Panc1 (cell line): Measurements from ENCODE around the gene RALGAPB. TPM values are rescaled to one million over a fixed set of nuclear protein-coding genes. Genes with fewer than 3 reads are reported as not detected.

Source experiments
- ATAC-seq: fragments of 200-7000 bp; cut with Tn5 transposase; 2 replicates; pipeline ENCODE4 v1.9.1; 2020; ENCODE audit warnings: mild to moderate bottlenecking, moderate library complexity
- BruUV-seq: library from RNA; stranded (reverse); fragments of 400-500 nt; replicated peaks from 2 replicates; lab custom pipeline; 2021; lab: Mats Ljungman, UMichigan
- CTCF ChIA-PET: fragments of 300-600 bp; sonication (Branson Sonifier 250); formaldehyde crosslinking; loops from one replicate; lab custom pipeline; 2022; ENCODE audit warnings: antibody characterized with exemption; lab: Charles Lee
- POLR2A ChIA-PET: fragments of 300-600 bp; sonication (Branson Sonifier 250); formaldehyde crosslinking; loops from one replicate; lab custom pipeline; 2022; ENCODE audit warnings: antibody characterized with exemption; lab: Charles Lee
- DNase-seq: peaks from one replicate; pipeline ENCODE4 v3.0.0-alpha.2; 2010; ENCODE audit warnings: low read depth, low spot score
- H3K27ac ChIP-seq: 2 replicates; pipeline ENCODE4 v1.5.1; 2011; ENCODE audit warnings: mild to moderate bottlenecking, low read length, inconsistent platforms
- H3K27me3 ChIP-seq: fragments of 200-500 bp; sonication (Bioruptor generic); 2 replicates; pipeline ENCODE4 v1.6.0; 2014; ENCODE audit warnings: low read length, inconsistent platforms; ENCODE audit not compliant: control insufficient read depth, insufficient read depth
- H3K36me3 ChIP-seq: fragments of 200-500 bp; sonication (Bioruptor generic); 2 replicates; pipeline ENCODE4 v1.5.1; 2014; ENCODE audit warnings: inconsistent platforms, mild to moderate bottlenecking, low read length, moderate library complexity; ENCODE audit not compliant: control insufficient read depth, insufficient read depth
- H3K4me1 ChIP-seq: 2 replicates; pipeline ENCODE4 v1.5.1; 2011; ENCODE audit warnings: inconsistent platforms, mild to moderate bottlenecking, low read length, moderate library complexity; ENCODE audit not compliant: control insufficient read depth, insufficient read depth
- H3K4me3 ChIP-seq, 2 experiments: 2 replicates each; pipeline ENCODE4 v1.5.1; 2011 to 2012; ENCODE audit warnings: low read depth in 2 of 2, low read length in 2 of 2, mild to moderate bottlenecking in 2 of 2, inconsistent platforms in 1 of 2, moderate library complexity in 1 of 2
- H3K9me3 ChIP-seq: fragments of 200-500 bp; sonication (Bioruptor generic); 2 replicates; pipeline ENCODE4 v1.5.1; 2014; ENCODE audit warnings: low read depth, mild to moderate bottlenecking, inconsistent platforms, low read length, moderate library complexity; ENCODE audit not compliant: control insufficient read depth, insufficient read depth
- CTCF ChIP-seq: fragments of 450-650 bp; IDR thresholded peaks from 2 replicates; pipeline ENCODE4 v1.5.1; 2017; ENCODE audit warnings: mild to moderate bottlenecking
- POLR2AphosphoS5 ChIP-seq: IDR thresholded peaks from 2 replicates; pipeline ENCODE4 v1.6.1; 2012; ENCODE audit warnings: mild to moderate bottlenecking, low read depth, low read length, moderate library complexity
- SIN3A ChIP-seq: IDR thresholded peaks from 2 replicates; pipeline ENCODE4 v1.6.1; 2012; ENCODE audit warnings: low read depth, mild to moderate bottlenecking, low read length, moderate library complexity, borderline replicate concordance; ENCODE audit not compliant: insufficient read depth
- TCF7L2 ChIP-seq: IDR thresholded peaks from 2 replicates; pipeline ENCODE4 v1.6.1; 2011; ENCODE audit warnings: mild to moderate bottlenecking, low read depth, low read length, inconsistent platforms
- in situ Hi-C: cut with HindIII; loops from 2 replicates; pipeline ENCODE4 v1.10.0; 2016; ENCODE audit warnings: low sequenced_read_pairs, low pct_unique_long_range_greater_than_20kb
- intact Hi-C: fragments of 100-400 bp; cut with micrococcal nuclease; formaldehyde crosslinking; loops from one replicate; pipeline ENCODE4 v1.10.0; 2022; ENCODE audit not compliant: unreplicated experiment
- total RNA-seq: library from RNA; stranded (reverse); gene quantifications from one replicate; pipeline ENCODE4 v1.2.1, GENCODE V29; 2021; ENCODE audit not compliant: unreplicated experiment
- TF ChIP-seq, protein P1 (sequence below), 2 experiments: IDR thresholded peaks; 2 replicates each; pipeline ENCODE4 v1.6.1; 2011 to 2012; ENCODE audit warnings: low read depth in 2 of 2, control low read depth in 1 of 2, low read length in 1 of 2, mild to moderate bottlenecking in 1 of 2, moderate library complexity in 1 of 2; ENCODE audit not compliant: insufficient read depth in 1 of 2

Gene RALGAPB
- total RNA-seq, 1 experiment from 2014 or later, result 33.1 TPM

DNA sequence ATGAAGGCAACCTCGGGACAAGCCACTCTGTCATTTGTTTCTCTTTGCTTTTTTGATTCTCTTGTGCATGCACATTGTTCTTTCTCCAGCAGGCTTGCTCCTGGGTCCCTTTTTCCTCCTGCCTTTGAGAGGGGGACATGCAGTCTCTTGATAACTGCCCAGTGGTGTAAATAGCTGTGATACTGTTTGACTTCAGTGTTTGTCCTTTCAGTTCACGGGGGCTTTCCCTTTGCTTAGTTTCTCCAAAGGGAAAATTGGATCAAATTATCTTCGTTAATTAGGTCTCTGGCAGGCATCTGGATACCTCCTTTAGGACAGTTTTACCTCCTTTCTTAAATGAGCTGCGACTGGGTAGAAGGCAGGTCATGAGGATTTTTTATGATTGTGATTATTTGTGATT, 41.5 kb downstream of the RALGAPB start:
- H3K27me3 ChIP-seq, result no peaks in the 10 kb centered on the region
- no peak for DNase-seq
- no TSS peak for BruUV-seq
- ATAC-seq, result no peak
- ChIA-PET CTCF (no interaction called here), POLR2A (no interaction called here)
- intact Hi-C loops, result no loop called here
- no peak for TF ChIP-seq CTCF
- TF ChIP-seq, protein P1, sequence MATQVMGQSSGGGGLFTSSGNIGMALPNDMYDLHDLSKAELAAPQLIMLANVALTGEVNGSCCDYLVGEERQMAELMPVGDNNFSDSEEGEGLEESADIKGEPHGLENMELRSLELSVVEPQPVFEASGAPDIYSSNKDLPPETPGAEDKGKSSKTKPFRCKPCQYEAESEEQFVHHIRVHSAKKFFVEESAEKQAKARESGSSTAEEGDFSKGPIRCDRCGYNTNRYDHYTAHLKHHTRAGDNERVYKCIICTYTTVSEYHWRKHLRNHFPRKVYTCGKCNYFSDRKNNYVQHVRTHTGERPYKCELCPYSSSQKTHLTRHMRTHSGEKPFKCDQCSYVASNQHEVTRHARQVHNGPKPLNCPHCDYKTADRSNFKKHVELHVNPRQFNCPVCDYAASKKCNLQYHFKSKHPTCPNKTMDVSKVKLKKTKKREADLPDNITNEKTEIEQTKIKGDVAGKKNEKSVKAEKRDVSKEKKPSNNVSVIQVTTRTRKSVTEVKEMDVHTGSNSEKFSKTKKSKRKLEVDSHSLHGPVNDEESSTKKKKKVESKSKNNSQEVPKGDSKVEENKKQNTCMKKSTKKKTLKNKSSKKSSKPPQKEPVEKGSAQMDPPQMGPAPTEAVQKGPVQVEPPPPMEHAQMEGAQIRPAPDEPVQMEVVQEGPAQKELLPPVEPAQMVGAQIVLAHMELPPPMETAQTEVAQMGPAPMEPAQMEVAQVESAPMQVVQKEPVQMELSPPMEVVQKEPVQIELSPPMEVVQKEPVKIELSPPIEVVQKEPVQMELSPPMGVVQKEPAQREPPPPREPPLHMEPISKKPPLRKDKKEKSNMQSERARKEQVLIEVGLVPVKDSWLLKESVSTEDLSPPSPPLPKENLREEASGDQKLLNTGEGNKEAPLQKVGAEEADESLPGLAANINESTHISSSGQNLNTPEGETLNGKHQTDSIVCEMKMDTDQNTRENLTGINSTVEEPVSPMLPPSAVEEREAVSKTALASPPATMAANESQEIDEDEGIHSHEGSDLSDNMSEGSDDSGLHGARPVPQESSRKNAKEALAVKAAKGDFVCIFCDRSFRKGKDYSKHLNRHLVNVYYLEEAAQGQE (IDR thresholded peaks at IDR 0.05; ENCODE audit: insufficient read depth in 1 of 2, low read depth in 2 of 2, low read length in 1 of 2), result no peak
- no peak for TF ChIP-seq POLR2AphosphoS5
- TF ChIP-seq TCF7L2, result no peak
- TF ChIP-seq SIN3A, result no peak
- peaks cover 10% of the 10 kb centered on the region; the same call in 1 of the 2 replicates for H3K36me3 ChIP-seq
- no peak overlapping the region for H3K27ac ChIP-seq
- peaks cover 3% of the 10 kb centered on the region for H3K4me1 ChIP-seq
- no peak overlapping the region for H3K4me3 ChIP-seq
- in situ Hi-C loops, result no loop called here
- no peaks in the 10 kb centered on the region for H3K9me3 ChIP-seq

DNA sequence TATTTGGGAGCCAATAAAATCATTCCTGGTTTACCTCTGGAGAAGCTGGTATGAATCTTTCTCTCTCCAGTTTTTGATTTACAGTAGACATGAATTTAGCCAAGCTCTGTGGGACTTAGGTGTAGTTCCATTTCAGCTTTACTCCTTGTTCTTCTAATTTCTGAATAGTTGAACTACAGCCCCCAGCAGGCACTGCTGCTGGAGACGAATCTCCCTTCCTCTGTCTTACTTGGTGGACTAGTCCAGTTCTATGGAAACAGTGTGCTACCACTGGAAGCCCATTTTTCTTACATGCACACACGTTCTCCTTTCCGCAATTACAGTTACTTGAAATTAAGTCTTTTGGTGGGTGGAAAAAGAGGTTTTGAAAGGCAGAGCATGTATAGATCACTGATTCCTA, 42.3 kb downstream of the RALGAPB start:
- no peaks in the 10 kb centered on the region for H3K9me3 ChIP-seq
- H3K27ac ChIP-seq, result no peak overlapping the region
- ChIA-PET POLR2A (no interaction called here), CTCF (no interaction called here)
- intact Hi-C loops, result no loop called here
- H3K27me3 ChIP-seq, result no peaks in the 10 kb centered on the region
- in situ Hi-C loops, result no loop called here
- no peak for ATAC-seq
- no peak for DNase-seq
- no TSS peak for BruUV-seq
- TF ChIP-seq SIN3A (no peak), CTCF (no peak), POLR2AphosphoS5 (no peak), TCF7L2 (no peak)
- TF ChIP-seq, protein P1 (IDR thresholded peaks at IDR 0.05; ENCODE audit: insufficient read depth in 1 of 2, low read depth in 2 of 2, low read length in 1 of 2), result no peak
- H3K4me1 ChIP-seq, result peaks cover 3% of the 10 kb centered on the region
- peaks cover 10% of the 10 kb centered on the region; the same call in 1 of the 2 replicates for H3K36me3 ChIP-seq
- no peak overlapping the region for H3K4me3 ChIP-seq
